PC-9 (cell line): ENCODE results near the gene CARMIL3.

Experiments used
- CTCF ChIP-seq: fragments of 200-600 bp; sonication (generic); conservative IDR thresholded peaks from 2 replicates; pipeline ENCODE4 v1.6.1; 2017; ENCODE audit warnings: mixed run types, antibody characterized with exemption, mild to moderate bottlenecking, moderate library complexity
- EZH2 ChIP-seq: fragments of 200-600 bp; sonication (generic); IDR thresholded peaks from 2 replicates; pipeline ENCODE4 v1.8.0; 2017; ENCODE audit warnings: antibody characterized with exemption, low read depth

GRCh38 chr14:24054646-24055045 is 2.8 kb downstream of the CARMIL3 start:
- TF ChIP-seq CTCF, result no peak
- TF ChIP-seq EZH2, result no peak
